GM12891 (cell line): ENCODE results near the gene NDUFAF4.

ENCODE experiments used
- POLR2A ChIP-seq: IDR thresholded peaks from 2 replicates; pipeline ENCODE4 v1.6.1; 2011; ENCODE audit warnings: low read depth, low read length, control low read depth
- POLR2AphosphoS5 ChIP-seq: IDR thresholded peaks from 2 replicates; pipeline ENCODE4 v1.6.1; 2011; ENCODE audit warnings: low read depth, low read length, control low read depth
- TAF1 ChIP-seq: IDR thresholded peaks from 2 replicates; pipeline ENCODE4 v1.6.1; 2011; ENCODE audit warnings: low read depth, low read length, control low read depth

DNA sequence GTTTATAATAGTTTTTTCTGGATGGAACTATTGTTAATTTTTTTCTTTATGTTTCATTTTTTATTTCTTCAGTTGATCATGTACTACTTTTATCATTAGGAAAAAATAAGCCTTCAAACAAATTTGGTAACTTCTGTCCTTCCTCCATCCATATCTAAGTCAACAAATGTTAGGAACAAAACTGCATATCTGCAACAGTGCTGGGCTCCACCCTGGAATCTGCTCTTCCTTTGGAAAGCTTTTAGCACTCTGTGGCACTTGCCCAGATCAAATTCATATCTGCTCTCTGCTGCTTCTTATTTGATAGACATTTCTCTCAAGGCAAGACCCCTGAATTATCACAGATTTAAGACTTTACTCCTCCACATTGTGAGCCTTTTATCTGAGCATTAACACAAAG lies 36.1 kb downstream of the NDUFAF4 start:
- TF ChIP-seq POLR2A = no peak
- no peak for TF ChIP-seq POLR2AphosphoS5
- TF ChIP-seq TAF1 = no peak
